Aorta (tissue), 5 donors: ENCODE data around the gene PRKAG2. TPM values are rescaled to one million over a fixed set of nuclear protein-coding genes. Genes with fewer than 3 reads are reported as not detected.

Experiments
- ATAC-seq: fragments of 200-7000 bp; cut with Tn5 transposase; one replicate; pipeline ENCODE4 v1.9.1; 2022; ENCODE audit warnings: moderate library complexity; ENCODE audit not compliant: low FRiP score
- DNase-seq, 2 donors: peaks; one replicate each; pipeline ENCODE4 v3.0.0-alpha.2; 2020
- H3K27ac ChIP-seq, 2 donors: one replicate each; pipeline ENCODE4 v1.5.1; 2013; ENCODE audit warnings: low read length in 2 of 2, mild to moderate bottlenecking in 2 of 2, moderate library complexity in 2 of 2, control low read depth in 1 of 2, inconsistent platforms in 1 of 2, low read depth in 1 of 2
- H3K27me3 ChIP-seq, 2 donors: one replicate each; pipeline ENCODE4 v1.6.1; 2013; ENCODE audit warnings: control low read depth in 1 of 2, low read length in 1 of 2, mild to moderate bottlenecking in 1 of 2, moderate library complexity in 1 of 2; ENCODE audit not compliant: insufficient read depth in 2 of 2, control insufficient read depth in 1 of 2
- H3K36me3 ChIP-seq, 2 donors: one replicate each; pipeline ENCODE4 v1.6.1; 2013; ENCODE audit warnings: control low read depth in 1 of 2, low read length in 1 of 2, mild to moderate bottlenecking in 1 of 2; ENCODE audit not compliant: insufficient read depth in 2 of 2, control insufficient read depth in 1 of 2
- H3K4me1 ChIP-seq, 2 donors: one replicate each; pipeline ENCODE4 v1.6.1; 2013; ENCODE audit warnings: low read length in 2 of 2, control low read depth in 1 of 2, mild to moderate bottlenecking in 1 of 2, moderate library complexity in 1 of 2; ENCODE audit not compliant: insufficient read depth in 2 of 2, control insufficient read depth in 1 of 2
- H3K4me3 ChIP-seq, 2 donors: one replicate each; pipeline ENCODE4 v1.5.1; 2013; ENCODE audit warnings: low read length in 2 of 2, control low read depth in 1 of 2, mild to moderate bottlenecking in 1 of 2
- H3K9me3 ChIP-seq: one replicate; pipeline ENCODE4 v1.6.1; 2013; ENCODE audit warnings: mild to moderate bottlenecking, low read length; ENCODE audit not compliant: control insufficient read depth
- WGBS, 2 donors: extraction: QIAGEN DNeasy Blood & Tissue Kit; methylation state at CpG; one replicate each; pipeline ENCODE4 v1.1.7; 2013; 5-methylcytosine and 5-hydroxymethylcytosine counted together
- intact Hi-C, 2 donors: fragments of 100-400 bp; cut with DNase I; formaldehyde crosslinking; loops; one replicate each; pipeline versions ENCODE4 v1.14.2 to v1.15.0; 2022
- long read RNA-seq, 2 donors: library from polyadenylated mRNA; unstranded; transcript quantifications; one replicate each; pipeline ENCODE4 v2.0.0, GENCODE V29; 2020 to 2021
- polyA plus RNA-seq, 2 donors: library from polyadenylated mRNA; stranded (reverse); fragments of 200-250 nt; gene quantifications; one replicate each; pipeline ENCODE4 v1.2.3, GENCODE V29; 2013
- total RNA-seq, 2 donors: library from RNA; stranded (reverse); fragmentation: NEBNext Ultra II Directional; extraction: Animal tissue kit (Norgen Biotek cat#: 25700); gene quantifications; one replicate each; pipeline ENCODE4 v1.2.1, GENCODE V29; 2021
- donor health status: healthy with polysubstance abuse.
- donor health status: Bipolar disorder and iron deficiency.
- donor health status: DM: no; HTN: no; CAD: no.
- donor health status: DM: no; HTN: no; CAD: no.
- donor health status: DM: yes; HTN: yes; CAD: no.

Gene PRKAG2
- total RNA-seq (10 to 100 TPM; 52.3 to 69.9 TPM), polyA plus RNA-seq (10 to 100 TPM; 34.0 to 52.8 TPM)
- long read RNA-seq, donor 1, transcript PRKAG2-203 (12 exons, 2,318 nt): major isoform, 15 of 69 reads
- long read RNA-seq, donor 1, partial matches to known transcripts: 24 of 69 reads
- long read RNA-seq, donor 1, other reads (novel, unspliced or antisense): 27 of 69 reads
- long read RNA-seq, donor 2, partial matches to known transcripts: 5 of 25 reads
- long read RNA-seq, donor 2, other reads (novel, unspliced or antisense): 17 of 25 reads

- intact Hi-C loops: no loop called here
- peak; percentile 59 for ATAC-seq
Observed at GRCh38 chr7:151876899-151877777, at the start of gene PRKAG2. TSS of gene PRKAG2 (minus strand) at chr7:151877115. CDS start at chr7:151876620, 495 bp downstream.

DNA sequence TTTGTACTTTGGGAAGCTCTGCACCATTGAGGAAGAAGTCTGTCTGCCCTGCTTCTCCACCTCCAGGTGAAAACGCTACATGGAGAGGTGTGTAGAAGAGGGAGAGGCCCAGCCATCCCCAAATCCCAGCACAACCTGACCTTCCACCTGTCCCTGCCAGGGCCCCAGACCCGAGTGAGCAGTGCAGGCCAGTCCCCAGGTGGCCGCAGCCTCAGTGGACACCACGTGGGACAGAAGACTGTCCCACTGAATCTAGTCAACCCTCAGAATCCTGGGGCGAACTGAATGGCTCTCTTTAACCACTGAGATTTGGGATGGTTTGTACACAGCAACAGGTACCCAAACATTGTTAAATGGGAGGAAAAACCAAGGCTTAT is 49.4 kb upstream of the PRKAG2 start:
- intact Hi-C loops: no loop called here
- Histone ChIP-seq H3K27ac (no peak overlapping the region), H3K9me3 (no peaks in the 10 kb centered on the region), H3K4me3 (no peak overlapping the region), H3K27me3 (no peaks in the 10 kb centered on the region), H3K36me3 (no peaks in the 10 kb centered on the region), H3K4me1 (no peaks in the 10 kb centered on the region)
- DNase-seq (no peak), ATAC-seq (no peak)
- 89 to 92% methylated on average over 5 of the region's 5 CpGs for WGBS, 2 donors

More at GRCh38 chr7:151876899-151877777, at the start of gene PRKAG2:
- H3K27me3 ChIP-seq: no peaks in the 10 kb centered on the region
- H3K4me1 ChIP-seq: no peaks in the 10 kb centered on the region
- DNase-seq: peak; percentile 84 to 89
- peak within 1 kb of the TSS in 1 of 2 donors; percentile 10 for H3K27ac ChIP-seq
- H3K36me3 ChIP-seq: no peaks in the 10 kb centered on the region
- H3K9me3 ChIP-seq: no peaks in the 10 kb centered on the region
- peak within 1 kb of the TSS; percentile 65 to 78 for H3K4me3 ChIP-seq
- 0 to 1% methylated on average over 66 to 95 of the region's 95 CpGs for WGBS, 2 donors

GRCh38 chr7:151925446-151926335 is 48.8 kb upstream of the PRKAG2 start:
- H3K36me3 ChIP-seq: no peaks in the 10 kb centered on the region
- H3K4me3 ChIP-seq: no peak overlapping the region
- H3K4me1 ChIP-seq: no peaks in the 10 kb centered on the region
- H3K9me3 ChIP-seq: no peaks in the 10 kb centered on the region
- no peak overlapping the region for H3K27ac ChIP-seq
- WGBS, 2 donors: 69 to 71% methylated on average over 22 of the region's 22 CpGs
- H3K27me3 ChIP-seq: no peaks in the 10 kb centered on the region
- no peak for ATAC-seq
- peak in 1 of 2 donors; percentile 80 for DNase-seq
- intact Hi-C loops: no loop called here

- ATAC-seq: no peak
- no peak overlapping the region for H3K4me3 ChIP-seq
- H3K4me1 ChIP-seq: no peaks in the 10 kb centered on the region
- H3K36me3 ChIP-seq: no peaks in the 10 kb centered on the region
- WGBS, 2 donors: 91 to 92% methylated on average over 8 of the region's 8 CpGs
- no peaks in the 10 kb centered on the region for H3K9me3 ChIP-seq
- intact Hi-C loops: no loop called here
- no peak overlapping the region for H3K27ac ChIP-seq
- DNase-seq: no peak
- H3K27me3 ChIP-seq: no peaks in the 10 kb centered on the region
Observed at GRCh38 chr7:151924508-151924907, 47.6 kb upstream of the PRKAG2 start.

DNA sequence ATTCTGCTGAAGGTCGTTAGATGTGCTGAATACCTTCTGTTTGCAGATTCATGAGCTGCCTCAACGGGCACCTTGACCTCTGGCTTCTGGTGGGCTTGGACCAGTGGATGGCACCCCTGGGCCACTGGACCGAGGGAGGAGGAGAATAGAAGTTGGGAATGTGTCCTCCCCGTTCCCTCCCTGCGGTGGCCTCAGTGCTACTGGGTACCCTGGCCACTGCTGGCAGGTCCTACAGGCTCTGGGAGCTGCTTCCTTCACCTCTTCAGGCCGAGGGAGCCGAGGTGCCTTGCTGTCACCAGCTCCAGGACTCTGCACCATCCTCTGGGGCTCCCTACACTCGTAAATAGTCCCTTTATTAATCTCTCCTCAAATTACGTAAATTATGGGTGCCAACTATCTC is 47.1 kb upstream of the PRKAG2 start:
- H3K27me3 ChIP-seq: no peaks in the 10 kb centered on the region
- H3K9me3 ChIP-seq: no peaks in the 10 kb centered on the region
- ATAC-seq: no peak
- intact Hi-C loops: no loop called here
- H3K4me3 ChIP-seq: no peak overlapping the region
- H3K27ac ChIP-seq: no peak overlapping the region
- H3K4me1 ChIP-seq: no peaks in the 10 kb centered on the region
- WGBS, 2 donors: 90 to 92% methylated on average over 9 of the region's 9 CpGs
- no peak for DNase-seq
- H3K36me3 ChIP-seq: no peaks in the 10 kb centered on the region

DNA sequence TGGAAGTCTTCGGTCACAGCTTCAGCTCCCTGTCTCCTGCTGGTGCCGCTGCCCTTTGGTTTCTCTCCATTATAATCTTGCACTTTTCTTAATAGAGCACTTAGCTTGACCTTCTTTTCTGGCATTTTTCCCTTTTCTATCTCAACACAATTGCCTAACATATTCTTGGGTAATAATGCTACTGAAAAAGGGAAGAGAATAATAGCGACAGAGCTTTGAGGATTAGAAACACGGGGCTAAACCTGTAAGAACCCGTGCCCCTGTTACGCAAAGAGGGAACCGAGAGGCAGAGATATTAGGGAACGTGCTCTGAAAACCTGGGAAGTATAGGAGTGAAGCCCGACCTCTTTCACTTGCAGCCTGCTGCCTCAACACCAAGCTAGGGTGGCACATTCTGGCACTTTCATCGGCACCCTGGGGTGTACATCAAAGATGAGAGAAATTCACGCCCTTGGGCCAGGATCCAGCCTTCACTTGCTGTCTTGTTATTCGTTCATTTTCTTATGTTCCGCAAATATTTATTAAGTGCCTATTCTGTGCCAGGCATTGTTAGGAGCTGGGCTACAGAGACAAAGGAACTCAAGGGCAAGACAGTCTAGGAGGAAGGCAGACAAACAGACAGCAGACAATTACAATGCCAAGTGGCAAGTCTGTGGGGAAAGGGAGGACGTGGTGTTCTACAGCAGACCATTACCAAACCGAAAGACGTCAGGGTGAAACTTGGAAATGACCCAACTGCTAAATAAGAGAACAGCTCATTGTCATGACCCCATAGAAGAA is 46.4 kb upstream of the PRKAG2 start:
- no peaks in the 10 kb centered on the region for H3K4me1 ChIP-seq
- DNase-seq: peak in 1 of 2 donors; percentile 79
- peak; percentile 54 for ATAC-seq
- intact Hi-C loops: no loop called here
- H3K4me3 ChIP-seq: no peak overlapping the region
- 81 to 82% methylated on average over 16 of the region's 16 CpGs for WGBS, 2 donors
- no peaks in the 10 kb centered on the region for H3K27me3 ChIP-seq
- H3K36me3 ChIP-seq: no peaks in the 10 kb centered on the region
- no peak overlapping the region for H3K27ac ChIP-seq
- no peaks in the 10 kb centered on the region for H3K9me3 ChIP-seq

- Histone ChIP-seq H3K4me3 (no peak overlapping the region), H3K27me3 (no peaks in the 10 kb centered on the region), H3K9me3 (no peaks in the 10 kb centered on the region), H3K27ac (no peak overlapping the region), H3K36me3 (no peaks in the 10 kb centered on the region), H3K4me1 (no peaks in the 10 kb centered on the region)
- no peak for ATAC-seq
- no peak for DNase-seq
- intact Hi-C loops: no loop called here
- 95% methylated on average over 13 of the region's 13 CpGs for WGBS, 2 donors
Observed at GRCh38 chr7:151921451-151921850, 44.5 kb upstream of the PRKAG2 start.

DNA sequence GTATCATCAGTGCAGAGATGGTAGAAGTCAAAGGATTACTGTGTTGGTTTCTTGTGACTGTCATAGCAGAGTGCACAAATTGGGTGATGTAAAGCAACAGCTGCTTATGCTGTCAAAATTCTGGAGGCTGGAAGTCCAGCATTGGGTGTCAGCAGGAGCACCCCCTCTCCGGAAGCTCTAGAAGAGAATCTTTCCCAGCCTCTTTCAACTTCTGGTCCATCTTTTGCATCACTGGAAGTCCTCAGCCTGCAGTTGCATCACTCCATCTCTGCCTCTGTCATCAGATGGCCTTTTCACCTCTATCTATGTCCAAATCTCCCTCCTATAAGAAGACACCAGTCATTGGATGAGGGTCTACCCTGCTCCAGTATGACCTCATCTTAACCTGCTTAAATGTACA is 43.6 kb upstream of the PRKAG2 start:
- Histone ChIP-seq H3K27me3 (no peaks in the 10 kb centered on the region), H3K27ac (no peak overlapping the region), H3K4me1 (no peaks in the 10 kb centered on the region), H3K9me3 (no peaks in the 10 kb centered on the region), H3K36me3 (no peaks in the 10 kb centered on the region), H3K4me3 (no peak overlapping the region)
- no peak for DNase-seq
- 95 to 100% methylated on average over 1 of the region's 1 CpG for WGBS, 2 donors
- no peak for ATAC-seq
- intact Hi-C loops: no loop called here
